ENCODE results near the gene TMPRSS7. TPM values are rescaled to one million over a fixed set of nuclear protein-coding genes. Genes with fewer than 3 reads are reported as not detected.

Gene TMPRSS7
- total and polyA plus RNA-seq, 2 of the 8 experiments (the other 6 are each of a cell fraction or from before 2014, with no cell fraction given), result not detected

- TF ChIP-seq RAD21 (IDR thresholded peaks at IDR 0.05 in 1 of 2, conservative IDR thresholded peaks at IDR 0.05 in 1 of 2; ENCODE audit: low read depth in 2 of 2, low read length in 2 of 2) (no peak), GABPA (IDR thresholded peaks at IDR 0.05; ENCODE audit: borderline replicate concordance, insufficient read depth, low read length) (no peak)
Measured at GRCh38 chr3:112122870-112123269, 88.3 kb downstream of the TMPRSS7 start (continued).
